GM12891 (cell line): ENCODE measurements around the gene OR56A3.

Source experiments
- PAX5 ChIP-seq: IDR thresholded peaks from 2 replicates; pipeline ENCODE4 v1.6.1; 2011; ENCODE audit warnings: low read length, moderate library complexity, mild to moderate bottlenecking; ENCODE audit not compliant: insufficient read depth, severe bottlenecking
- POLR2A ChIP-seq: IDR thresholded peaks from 2 replicates; pipeline ENCODE4 v1.6.1; 2011; ENCODE audit warnings: low read depth, low read length, control low read depth
- POLR2AphosphoS5 ChIP-seq: IDR thresholded peaks from 2 replicates; pipeline ENCODE4 v1.6.1; 2011; ENCODE audit warnings: low read depth, low read length, control low read depth
- SPI1 ChIP-seq: IDR thresholded peaks from 2 replicates; pipeline ENCODE4 v1.6.1; 2011; ENCODE audit warnings: low read depth, low read length, control low read depth
- TAF1 ChIP-seq: IDR thresholded peaks from 2 replicates; pipeline ENCODE4 v1.6.1; 2011; ENCODE audit warnings: low read depth, low read length, control low read depth

- TF ChIP-seq TAF1 (no peak), POLR2A (no peak), POLR2AphosphoS5 (no peak), PAX5 (no peak), SPI1 (no peak)
Measured at GRCh38 chr11:5941951-5942350, at the start of gene OR56A3.
